ENCODE results near the gene PKD2.
"Not testable (repeated sequence)": the region's sequence is repeated elsewhere in the genome, so short reads cannot be mapped to it uniquely, and the experiment has no call there.

Gene PKD2

DNA sequence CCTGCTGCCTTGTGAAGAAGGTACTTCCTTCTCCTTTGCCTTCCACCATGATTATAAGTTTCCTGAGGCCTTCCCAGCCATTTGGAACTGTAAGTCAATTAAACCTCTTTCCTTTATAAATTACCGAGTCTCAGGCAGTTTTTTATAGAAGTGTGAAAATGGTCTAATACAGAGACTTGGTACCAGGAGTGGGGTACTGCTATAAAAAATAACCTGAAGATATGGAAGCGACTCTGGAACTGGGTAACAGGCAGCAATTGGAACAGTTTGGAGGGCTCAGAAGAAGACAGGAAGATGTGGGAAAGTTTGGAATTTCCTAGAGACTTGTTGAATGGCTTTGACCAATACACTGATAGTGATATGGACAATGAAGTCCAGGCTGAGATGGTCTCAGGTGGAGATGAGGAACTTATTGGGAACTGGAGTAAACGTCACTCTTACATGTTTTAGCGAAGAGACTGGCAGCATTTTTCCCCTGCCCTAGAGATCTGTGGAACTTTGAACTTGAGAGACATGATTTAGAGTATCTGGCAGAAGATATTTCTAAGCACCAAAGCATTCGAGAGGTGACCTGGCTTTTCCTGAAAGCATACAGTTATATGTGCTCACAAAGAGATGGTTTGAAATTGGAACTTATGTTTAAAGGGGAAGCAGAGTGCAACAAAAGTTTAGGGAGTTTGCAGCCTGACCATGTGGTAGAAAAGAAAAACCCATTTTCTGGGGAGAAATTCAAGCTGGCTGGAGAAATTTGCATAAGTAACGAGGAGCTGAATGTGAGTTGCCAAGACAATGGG lies 18.6 kb downstream of the PKD2 start:
- not testable (repeated sequence) for DNase-seq (ENCODE audit: low read depth in 1 of 2, low spot score in 1 of 2)

GRCh38 chr4:88027611-88028608 lies 20.5 kb downstream of the PKD2 start:
- no peak for DNase-seq (ENCODE audit: low read depth in 1 of 2, low spot score in 1 of 2)

- no peak for DNase-seq (ENCODE audit: low read depth in 1 of 2, low spot score in 1 of 2)
Observed at GRCh38 chr4:88028946-88029345, 21.5 kb downstream of the PKD2 start.

DNA sequence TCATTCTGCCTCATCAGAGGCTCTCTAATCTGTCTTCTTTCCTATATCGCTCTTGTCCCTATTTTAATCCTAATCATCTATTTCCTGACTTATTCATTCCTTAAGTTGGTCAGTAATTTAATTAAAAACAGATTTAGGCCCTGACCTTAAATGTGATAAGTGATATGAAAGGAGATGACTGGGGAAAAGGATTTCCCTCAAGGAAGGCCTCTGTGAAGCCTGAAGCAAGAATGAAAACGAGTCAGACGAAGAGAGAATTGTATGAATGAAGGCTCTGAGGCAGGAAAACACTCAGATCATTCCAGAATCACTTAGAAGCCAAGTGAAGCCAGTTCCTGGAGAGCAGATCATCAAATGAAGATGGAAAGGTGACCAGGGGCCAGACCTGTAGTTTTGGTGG lies 22.1 kb downstream of the PKD2 start:
- DNase-seq (ENCODE audit: low read depth in 1 of 2, low spot score in 1 of 2), result no peak

DNA sequence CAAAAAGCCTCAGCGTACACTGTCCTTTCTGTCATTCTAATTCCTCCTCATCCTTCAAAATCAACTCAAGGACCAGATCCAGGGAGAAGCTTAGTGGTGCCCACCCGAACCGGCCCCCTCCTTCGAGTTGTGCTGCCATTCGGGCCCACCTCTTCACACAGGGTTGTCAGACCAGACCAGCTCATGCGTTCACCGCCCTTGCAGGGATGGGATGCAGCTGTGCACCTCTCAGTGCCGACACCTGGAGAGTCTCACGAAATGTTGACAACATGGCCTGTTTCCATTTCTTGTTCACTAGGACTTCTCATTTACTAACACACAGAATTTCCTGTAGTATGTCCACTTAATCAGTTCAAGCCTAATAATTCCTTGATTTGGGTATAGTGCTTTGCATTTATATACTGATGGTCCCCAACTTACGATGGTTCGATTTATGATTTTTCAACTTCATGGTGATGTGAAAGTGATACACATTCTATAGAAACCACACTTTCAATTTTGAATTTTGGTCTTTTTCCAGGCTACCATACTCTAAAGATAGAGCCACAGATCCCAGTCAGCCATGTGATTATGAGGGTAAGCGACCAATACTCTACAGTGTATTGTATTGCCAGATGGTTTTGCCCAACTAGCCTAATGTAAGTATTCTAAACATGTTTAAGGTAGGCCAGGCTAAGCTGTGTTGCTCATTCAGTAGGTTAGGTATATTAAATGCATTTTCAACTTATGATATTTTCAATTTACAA lies 23.3 kb downstream of the PKD2 start:
- DNase-seq (ENCODE audit: low read depth in 1 of 2, low spot score in 1 of 2), result no peak

GRCh38 chr4:88033309-88033708 lies 25.9 kb downstream of the PKD2 start:
- peak in 1 of 2 donors; percentile 30 for DNase-seq (ENCODE audit: low read depth in 1 of 2, low spot score in 1 of 2)

GRCh38 chr4:88035292-88035691 lies 27.9 kb downstream of the PKD2 start:
- no peak for DNase-seq (ENCODE audit: low read depth in 1 of 2, low spot score in 1 of 2)

DNA sequence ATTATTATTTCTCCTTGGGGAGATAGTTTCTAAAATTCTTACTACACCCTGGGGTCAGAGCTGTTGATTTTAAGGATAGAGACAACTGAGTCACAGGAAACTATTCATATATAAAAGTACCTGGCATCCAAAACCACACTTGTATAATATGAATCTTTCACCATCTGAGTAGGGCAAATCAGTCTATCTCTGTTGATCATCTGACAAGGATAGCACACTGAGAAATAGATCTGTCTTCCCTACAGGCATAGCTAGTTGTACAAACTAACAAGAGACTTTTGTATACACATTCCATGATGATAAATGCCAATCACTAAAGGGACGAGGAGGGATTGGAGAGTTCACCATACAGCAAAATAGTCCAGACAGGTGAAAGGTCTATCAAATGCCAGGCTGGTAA lies 30.0 kb downstream of the PKD2 start:
- no peak for DNase-seq (ENCODE audit: low read depth in 1 of 2, low spot score in 1 of 2)

DNA sequence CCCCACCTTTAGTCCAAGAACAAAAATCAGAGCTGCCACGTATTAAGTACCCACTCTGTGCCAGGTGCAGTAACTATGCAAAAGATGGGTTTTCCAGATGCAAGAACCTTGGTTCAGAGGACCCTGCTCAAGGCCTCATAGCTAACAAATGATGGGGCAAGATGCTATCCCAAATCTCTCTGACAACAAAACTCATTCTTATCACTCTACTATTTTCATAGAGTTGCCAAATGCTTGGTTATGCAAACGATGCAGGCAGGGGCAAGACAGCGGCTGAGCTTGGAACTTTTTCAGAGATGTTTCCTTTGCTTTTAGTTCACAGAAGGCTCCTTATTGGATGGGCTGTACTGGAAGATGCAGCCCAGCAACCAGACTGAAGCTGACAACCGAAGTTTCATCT lies 30.5 kb downstream of the PKD2 start:
- DNase-seq (ENCODE audit: low read depth in 1 of 2, low spot score in 1 of 2), result no peak

- DNase-seq (ENCODE audit: low read depth in 1 of 2, low spot score in 1 of 2), result no peak
Observed at GRCh38 chr4:88040707-88041106, 33.3 kb downstream of the PKD2 start.

GRCh38 chr4:88041626-88042025 lies 34.2 kb downstream of the PKD2 start:
- DNase-seq (ENCODE audit: low read depth in 1 of 2, low spot score in 1 of 2), result no peak

GRCh38 chr4:88043001-88043400 lies 35.6 kb downstream of the PKD2 start:
- no peak for DNase-seq (ENCODE audit: low read depth in 1 of 2, low spot score in 1 of 2)

DNA sequence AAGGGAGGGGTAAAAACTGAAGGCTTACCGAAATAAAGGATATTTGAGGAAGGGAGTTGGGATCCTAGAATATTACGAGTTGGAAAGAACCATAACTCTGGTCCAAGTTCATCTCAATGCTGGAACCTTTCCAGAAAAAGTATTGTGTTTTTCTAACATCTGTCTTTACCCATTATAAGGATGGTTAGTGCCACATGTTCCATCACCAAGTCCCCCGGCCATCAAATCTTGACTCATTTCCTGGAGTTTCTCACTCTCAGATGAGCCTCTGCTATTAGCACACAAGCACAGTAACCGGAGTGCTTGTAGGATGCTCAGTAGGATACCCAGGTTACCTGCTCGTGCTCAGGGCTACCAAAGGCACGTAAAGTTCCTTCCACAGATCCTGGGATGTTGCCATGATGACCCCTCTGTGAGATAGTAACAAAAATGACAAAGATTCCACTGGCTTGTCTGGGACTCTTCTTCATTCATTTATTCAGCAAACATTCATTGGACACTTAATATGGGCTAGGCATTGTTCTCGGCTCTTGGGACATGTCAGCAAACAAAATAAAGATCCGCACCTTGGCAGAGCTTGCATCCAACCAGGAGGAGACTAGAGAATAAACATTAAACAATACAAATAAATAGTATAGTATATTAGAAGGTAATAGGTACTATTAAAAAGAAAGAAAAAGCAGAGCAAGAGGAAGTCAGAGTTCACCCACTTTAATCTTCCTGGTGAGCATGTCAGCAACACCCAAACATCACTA lies 36.3 kb downstream of the PKD2 start:
- no peak for DNase-seq (ENCODE audit: low read depth in 1 of 2, low spot score in 1 of 2)

GRCh38 chr4:88045021-88045420 lies 37.6 kb downstream of the PKD2 start:
- no peak for DNase-seq (ENCODE audit: low read depth in 1 of 2, low spot score in 1 of 2)

DNA sequence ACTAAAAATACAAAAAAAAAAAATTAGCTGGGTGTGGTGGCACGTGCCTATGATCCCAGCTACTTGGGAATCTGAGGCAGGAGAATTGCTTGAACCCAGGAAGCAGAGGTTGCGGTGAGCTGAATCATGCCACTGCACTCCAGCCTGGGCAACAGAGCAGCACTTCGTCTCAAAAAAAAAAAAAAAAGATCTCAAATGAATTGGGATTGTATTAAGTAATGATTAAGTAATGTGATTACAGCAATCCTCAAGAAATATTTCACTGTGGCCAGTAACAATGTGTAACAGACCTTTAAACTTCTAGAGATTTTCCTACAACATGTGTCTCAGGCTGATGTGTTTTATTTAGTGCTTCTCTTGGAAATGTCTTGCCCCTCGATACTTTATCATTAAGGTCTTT lies 46.8 kb downstream of the PKD2 start:
- DNase-seq (ENCODE audit: low read depth in 1 of 2, low spot score in 1 of 2), result no peak

DNA sequence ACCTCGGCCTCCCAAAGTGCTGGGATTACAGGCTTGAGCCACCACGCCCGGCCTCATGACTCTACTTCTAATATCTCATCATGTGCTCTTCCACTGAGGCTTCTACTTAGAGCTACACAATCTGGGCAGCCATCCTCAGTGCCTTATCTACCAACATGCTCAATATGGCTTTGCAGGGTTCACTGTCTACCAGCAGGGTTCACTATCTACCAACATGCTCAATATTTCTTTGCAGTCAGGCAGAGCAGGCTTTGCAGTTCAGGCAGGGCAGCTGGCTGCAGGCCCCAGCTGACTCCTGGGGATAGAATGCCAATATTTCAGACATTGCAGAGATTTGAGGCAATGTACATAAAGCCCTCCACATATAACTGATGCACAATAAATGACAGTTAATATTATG lies 47.5 kb downstream of the PKD2 start:
- DNase-seq (ENCODE audit: low read depth in 1 of 2, low spot score in 1 of 2), result no peak

DNA sequence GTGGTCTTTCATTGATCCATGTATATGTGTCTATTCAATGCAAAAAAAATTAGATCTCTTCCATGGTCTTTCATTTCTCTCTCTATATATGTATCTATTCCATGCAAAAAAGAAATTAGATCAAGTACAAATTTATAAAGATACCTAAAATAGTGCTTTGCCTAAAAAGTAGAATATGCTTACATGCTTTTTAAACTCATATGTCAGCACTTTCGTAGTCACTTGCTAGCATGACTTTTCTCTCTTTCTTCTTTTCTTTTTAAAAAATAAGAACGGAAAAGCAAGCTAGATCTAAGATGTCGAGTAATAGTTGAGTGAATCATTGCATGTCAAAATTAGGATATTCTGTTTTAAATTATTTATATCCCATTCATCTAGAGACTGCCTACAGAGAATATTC lies 50.9 kb downstream of the PKD2 start:
- no peak for DNase-seq (ENCODE audit: low read depth in 1 of 2, low spot score in 1 of 2)

DNA sequence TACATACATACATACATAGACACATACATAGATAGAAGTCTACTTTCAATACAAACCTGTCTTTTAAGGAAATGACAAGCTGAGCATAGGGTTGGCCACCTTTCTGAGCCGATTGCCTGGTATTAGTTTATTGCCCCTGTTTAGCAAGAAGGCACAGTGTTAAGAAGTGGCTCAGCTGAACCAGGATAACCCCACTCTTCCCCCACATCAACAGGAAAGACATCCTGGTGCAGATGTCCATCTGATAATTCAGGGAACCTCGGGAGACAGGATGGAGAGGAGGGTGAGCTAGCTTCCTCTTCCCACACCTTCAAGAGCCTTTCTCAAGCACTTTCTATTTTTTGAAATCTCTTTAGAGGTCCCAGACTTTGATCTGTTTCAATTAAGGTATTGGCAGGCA lies 52.3 kb downstream of the PKD2 start:
- DNase-seq (ENCODE audit: low read depth in 1 of 2, low spot score in 1 of 2), result no peak

DNA sequence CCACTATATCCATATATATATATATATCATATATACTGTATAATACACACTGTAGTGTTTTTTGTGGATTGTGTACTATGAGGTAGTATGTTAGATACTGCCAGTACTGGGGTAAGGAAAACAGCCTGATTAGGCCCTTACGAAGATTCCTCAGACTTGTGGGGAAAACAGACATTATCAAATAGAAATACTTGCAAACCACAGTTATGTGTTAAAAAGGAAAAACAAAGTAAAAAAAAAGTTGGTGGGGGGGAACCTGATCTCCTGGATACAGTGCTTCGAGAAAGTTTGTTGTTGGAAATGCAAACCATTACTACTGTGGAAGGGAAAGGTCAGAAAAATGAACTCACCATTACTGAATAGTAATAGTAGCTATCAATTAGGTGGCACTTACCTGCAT lies 53.0 kb downstream of the PKD2 start:
- DNase-seq (ENCODE audit: low read depth in 1 of 2, low spot score in 1 of 2), result no peak

GRCh38 chr4:88062311-88062710 lies 54.9 kb downstream of the PKD2 start:
- no peak for DNase-seq (ENCODE audit: low read depth in 1 of 2, low spot score in 1 of 2)

DNA sequence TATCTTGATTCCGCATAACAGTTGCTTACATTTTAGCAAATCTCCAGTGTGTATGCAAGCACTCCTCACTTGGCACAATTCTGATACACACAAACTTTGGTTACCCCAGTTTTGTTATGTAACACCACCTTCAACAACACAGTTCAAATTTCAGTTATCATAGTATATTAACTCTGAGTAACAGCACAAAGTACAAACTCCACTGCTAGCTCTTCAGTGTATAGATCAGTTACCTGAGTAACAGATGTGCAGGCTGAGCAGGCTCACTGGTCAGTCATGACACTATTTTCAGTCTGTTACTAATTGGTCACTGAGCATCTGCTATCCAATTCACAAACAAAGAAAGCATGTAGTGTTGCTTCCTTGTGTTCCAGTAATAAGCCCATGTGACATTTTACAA lies 55.4 kb downstream of the PKD2 start:
- DNase-seq (ENCODE audit: low read depth in 1 of 2, low spot score in 1 of 2), result no peak
